Stimulated activated CD8-positive, alpha-beta memory T cell treated with anti-CD3 and anti-CD28 coated beads, Interleukin-4, amount 100 ng/mL, for 4 hours (primary cell): ENCODE measurements around the gene CLGN.

Source experiments
- DNase-seq, 2 donors: peaks; one replicate each; pipeline ENCODE4 v3.0.0-alpha.2; 2020; ENCODE audit warnings: low read depth in 2 of 2, low spot score in 1 of 2

Gene CLGN

DNA sequence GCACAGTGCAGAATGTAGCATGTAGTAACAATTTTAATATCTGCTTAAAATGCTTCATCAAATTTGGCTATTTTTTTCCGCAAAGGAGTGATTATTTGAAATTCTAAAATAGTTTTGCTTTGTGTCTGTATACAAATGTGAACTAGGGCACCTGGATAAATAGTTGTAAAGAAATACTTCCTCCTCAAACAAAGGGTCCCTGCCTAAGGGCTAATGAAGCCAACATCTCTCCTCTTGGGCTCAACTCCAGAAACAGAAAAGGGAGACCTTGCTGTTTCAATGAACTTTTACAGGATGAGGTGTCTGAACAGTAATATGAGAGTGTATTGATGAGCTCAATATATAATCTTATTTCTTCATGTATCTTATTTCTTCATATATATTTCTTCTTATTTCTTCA lies 84.8 kb downstream of the CLGN start:
- DNase-seq = no peak
